Liver (tissue), 9 donors: ENCODE measurements around the gene HES3. TPM values are rescaled to one million over a fixed set of nuclear protein-coding genes. Genes with fewer than 3 reads are reported as not detected.

ENCODE experiments used
- DNase-seq: peaks from one replicate; pipeline ENCODE4 v3.0.0-alpha.2; 2017; ENCODE audit warnings: low spot score
- H3K27ac ChIP-seq, 2 donors: one replicate each; pipeline ENCODE4 v1.7.0; 2013; ENCODE audit warnings: inconsistent platforms in 2 of 2, low read length in 2 of 2, control low read depth in 1 of 2, low read depth in 1 of 2, mild to moderate bottlenecking in 1 of 2
- H3K27me3 ChIP-seq, 4 donors: one replicate each; pipeline versions ENCODE4 v1.6.1 to v1.7.0; 2013; ENCODE audit warnings: low read length in 3 of 4, inconsistent platforms in 1 of 4, mild to moderate bottlenecking in 1 of 4, moderate library complexity in 1 of 4; ENCODE audit not compliant: control insufficient read depth in 4 of 4, insufficient read depth in 4 of 4
- H3K36me3 ChIP-seq, 4 donors: one replicate each; pipeline versions ENCODE4 v1.6.1 to v1.7.0; 2013; ENCODE audit warnings: low read length in 3 of 4, mild to moderate bottlenecking in 3 of 4, low read depth in 1 of 4, moderate library complexity in 1 of 4; ENCODE audit not compliant: control insufficient read depth in 4 of 4, insufficient read depth in 3 of 4
- H3K4me1 ChIP-seq, 4 donors: one replicate each; pipeline versions ENCODE4 v1.6.1 to v1.7.0; 2013; ENCODE audit warnings: low read length in 3 of 4, mild to moderate bottlenecking in 3 of 4, moderate library complexity in 1 of 4; ENCODE audit not compliant: control insufficient read depth in 4 of 4, insufficient read depth in 4 of 4
- H3K4me3 ChIP-seq, 3 donors: one replicate each; pipeline versions ENCODE4 v1.6.1 to v1.7.0; 2013; ENCODE audit warnings: low read length in 3 of 3, control low read depth in 1 of 3, low read depth in 1 of 3, mild to moderate bottlenecking in 1 of 3
- H3K9ac ChIP-seq, 2 donors: one replicate each; pipeline ENCODE4 v1.7.0; 2013; ENCODE audit warnings: low read length in 2 of 2, mild to moderate bottlenecking in 2 of 2, moderate library complexity in 2 of 2, control low read depth in 1 of 2, low read depth in 1 of 2
- H3K9me3 ChIP-seq, 4 donors: one replicate each; pipeline versions ENCODE4 v1.6.1 to v1.7.0; 2013; ENCODE audit warnings: low read length in 3 of 4; ENCODE audit not compliant: control insufficient read depth in 4 of 4
- EGR1 ChIP-seq, 2 donors: IDR thresholded peaks; 2 replicates each; pipeline ENCODE4 v1.6.1; 2016 to 2018; ENCODE audit warnings: antibody characterized with exemption in 2 of 2, low read depth in 2 of 2
- FOXA1 ChIP-seq: IDR thresholded peaks from 2 replicates; pipeline ENCODE4 v1.6.1; 2016; ENCODE audit warnings: antibody characterized with exemption
- FOXA2 ChIP-seq: IDR thresholded peaks from 2 replicates; pipeline ENCODE4 v1.6.1; 2016; ENCODE audit warnings: antibody characterized with exemption
- GABPA ChIP-seq, 2 donors: IDR thresholded peaks in 1 of 2; conservative IDR thresholded peaks in 1 of 2; 2 replicates each; pipeline ENCODE4 v1.6.1; 2016; ENCODE audit warnings: antibody characterized with exemption in 2 of 2, mild to moderate bottlenecking in 1 of 2, moderate library complexity in 1 of 2
- HNF4A ChIP-seq, 2 donors: conservative IDR thresholded peaks; 2 replicates each; pipeline ENCODE4 v1.6.1; 2016; ENCODE audit warnings: antibody characterized with exemption in 2 of 2, mild to moderate bottlenecking in 2 of 2
- HNF4G ChIP-seq: IDR thresholded peaks from 2 replicates; pipeline ENCODE4 v1.6.1; 2016; ENCODE audit warnings: antibody characterized with exemption
- JUND ChIP-seq, 2 donors: IDR thresholded peaks; 2 replicates each; pipeline ENCODE4 v1.6.1; 2016; ENCODE audit warnings: antibody characterized with exemption in 2 of 2
- NR2F2 ChIP-seq: IDR thresholded peaks from 2 replicates; pipeline ENCODE4 v1.6.1; 2016; ENCODE audit warnings: antibody characterized with exemption
- RAD21 ChIP-seq, 2 donors: IDR thresholded peaks; 2 replicates each; pipeline ENCODE4 v1.6.1; 2016; ENCODE audit warnings: antibody characterized with exemption in 2 of 2, mild to moderate bottlenecking in 2 of 2
- RXRA ChIP-seq, 2 donors: IDR thresholded peaks; 2 replicates each; pipeline ENCODE4 v1.6.1; 2017 to 2018; ENCODE audit warnings: antibody characterized with exemption in 2 of 2, mild to moderate bottlenecking in 1 of 2
- SP1 ChIP-seq: IDR thresholded peaks from 2 replicates; pipeline ENCODE4 v1.6.1; 2018; ENCODE audit warnings: antibody characterized with exemption, mild to moderate bottlenecking
- TAF1 ChIP-seq: conservative IDR thresholded peaks from 2 replicates; pipeline ENCODE4 v1.6.1; 2016; ENCODE audit warnings: antibody characterized with exemption, mild to moderate bottlenecking
- YY1 ChIP-seq: IDR thresholded peaks from 2 replicates; pipeline ENCODE4 v1.6.1; 2016; ENCODE audit warnings: antibody characterized with exemption, mild to moderate bottlenecking
- WGBS: extraction: QIAGEN DNeasy Blood & Tissue Kit; methylation state at CpG from one replicate; pipeline ENCODE4 v1.1.7; 2013; 5-methylcytosine and 5-hydroxymethylcytosine counted together
- polyA plus RNA-seq, 2 donors: library from polyadenylated mRNA; stranded (reverse) in 1 of 2; unstranded in 1 of 2; fragments of 200-250 nt in 1 of 2; fragments of >200 nt in 1 of 2; fragmentation: Nextera tagmentation in 1 of 2; extraction: Ambion mirVana in 1 of 2; gene quantifications; one replicate each; pipeline versions ENCODE4 v1.2.1 to v1.2.3, GENCODE V29; 2013 to 2015
- total RNA-seq, 2 donors: library from RNA; depleted of rRNA; stranded (reverse); fragments of >200 nt; gene quantifications; one replicate each; pipeline ENCODE4 v1.2.3, GENCODE V29; 2014
- TF ChIP-seq, protein P1 (sequence below): IDR thresholded peaks from 2 replicates; pipeline ENCODE4 v1.6.1; 2016; ENCODE audit warnings: antibody characterized with exemption, mild to moderate bottlenecking
- TF ChIP-seq, protein P2 (sequence below): fragments of 150-350 bp; IDR thresholded peaks from 2 replicates; pipeline ENCODE4 v1.5.1; 2017; ENCODE audit warnings: improper control_type of control experiment, low read depth, low read length; ENCODE audit not compliant: missing input control
- TF ChIP-seq, protein P3 (sequence below): IDR thresholded peaks from 2 replicates; pipeline ENCODE4 v1.6.1; 2016; ENCODE audit warnings: antibody characterized with exemption
- TF ChIP-seq, protein P4 (sequence below): IDR thresholded peaks from 2 replicates; pipeline ENCODE4 v1.6.1; 2016; ENCODE audit warnings: antibody characterized with exemption
- TF ChIP-seq, protein P5 (sequence below): IDR thresholded peaks from 2 replicates; pipeline ENCODE4 v1.6.1; 2016; ENCODE audit warnings: antibody characterized with exemption
- donor health status: healthy.
- donor health status: healthy.
- donor health status: healthy.
- donor health status: healthy.
- donor health status: healthy.

HES3 gene
- total and polyA plus RNA-seq, 4 donors = not detected

DNA sequence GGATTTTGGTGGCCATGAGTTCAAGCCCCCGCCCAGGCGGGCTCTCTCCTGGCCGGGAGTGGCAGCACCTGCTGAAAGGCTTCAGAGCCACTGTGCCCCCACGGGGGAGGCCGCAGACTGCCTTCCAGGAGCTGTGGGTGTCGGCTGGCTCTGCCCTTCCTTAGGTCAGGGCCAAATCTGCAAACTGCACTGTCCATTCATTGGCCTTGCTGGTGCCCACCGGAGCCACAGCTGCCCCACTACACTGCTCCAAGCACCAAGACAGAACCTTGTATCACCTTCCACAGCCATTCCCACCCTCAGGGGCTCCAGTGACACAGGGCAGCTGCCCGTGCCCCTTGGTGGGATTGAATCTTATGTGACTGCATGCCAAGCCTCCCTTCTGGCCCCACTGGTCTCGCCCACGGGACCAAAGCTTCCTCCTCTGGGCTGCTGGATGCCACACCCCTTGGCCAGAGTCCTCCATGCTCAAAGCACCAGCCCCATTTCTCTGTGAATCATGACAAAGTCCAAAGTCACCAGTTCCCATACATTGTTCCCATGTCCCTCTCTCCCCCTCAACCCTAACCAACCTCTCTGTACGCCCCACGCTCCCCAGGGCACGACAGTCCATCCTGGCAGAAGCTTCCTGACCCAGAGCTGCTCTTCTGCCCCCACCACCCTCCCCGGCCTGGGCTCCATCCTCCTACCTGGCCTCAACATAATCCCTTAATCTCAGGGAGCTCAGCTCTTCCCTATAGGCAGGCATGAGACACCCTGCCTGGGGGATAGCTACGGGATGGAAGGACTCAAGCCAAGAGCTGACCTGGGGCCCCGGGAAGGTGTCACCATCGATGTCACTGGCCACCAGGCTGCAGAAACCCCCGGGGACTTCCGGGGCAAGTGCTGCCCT, 37.8 kb downstream of the HES3 start:
- Histone ChIP-seq H3K27ac (no peak overlapping the region), H3K27me3 (no peaks in the 10 kb centered on the region), H3K9me3 (no peaks in the 10 kb centered on the region), H3K9ac (no peak overlapping the region), H3K4me3 (no peak overlapping the region), H3K36me3 (no peaks in the 10 kb centered on the region), H3K4me1 (no peaks in the 10 kb centered on the region)
- 85% methylated on average over 19 of the region's 19 CpGs for WGBS
- DNase-seq = no peak
- TF ChIP-seq EGR1 (IDR thresholded peaks at IDR 0.05; ENCODE audit: low read depth in 2 of 2) (no peak), HNF4A (conservative IDR thresholded peaks at IDR 0.05) (peak; percentile 17 to 46), NR2F2 (no peak)
- TF ChIP-seq, protein P1, sequence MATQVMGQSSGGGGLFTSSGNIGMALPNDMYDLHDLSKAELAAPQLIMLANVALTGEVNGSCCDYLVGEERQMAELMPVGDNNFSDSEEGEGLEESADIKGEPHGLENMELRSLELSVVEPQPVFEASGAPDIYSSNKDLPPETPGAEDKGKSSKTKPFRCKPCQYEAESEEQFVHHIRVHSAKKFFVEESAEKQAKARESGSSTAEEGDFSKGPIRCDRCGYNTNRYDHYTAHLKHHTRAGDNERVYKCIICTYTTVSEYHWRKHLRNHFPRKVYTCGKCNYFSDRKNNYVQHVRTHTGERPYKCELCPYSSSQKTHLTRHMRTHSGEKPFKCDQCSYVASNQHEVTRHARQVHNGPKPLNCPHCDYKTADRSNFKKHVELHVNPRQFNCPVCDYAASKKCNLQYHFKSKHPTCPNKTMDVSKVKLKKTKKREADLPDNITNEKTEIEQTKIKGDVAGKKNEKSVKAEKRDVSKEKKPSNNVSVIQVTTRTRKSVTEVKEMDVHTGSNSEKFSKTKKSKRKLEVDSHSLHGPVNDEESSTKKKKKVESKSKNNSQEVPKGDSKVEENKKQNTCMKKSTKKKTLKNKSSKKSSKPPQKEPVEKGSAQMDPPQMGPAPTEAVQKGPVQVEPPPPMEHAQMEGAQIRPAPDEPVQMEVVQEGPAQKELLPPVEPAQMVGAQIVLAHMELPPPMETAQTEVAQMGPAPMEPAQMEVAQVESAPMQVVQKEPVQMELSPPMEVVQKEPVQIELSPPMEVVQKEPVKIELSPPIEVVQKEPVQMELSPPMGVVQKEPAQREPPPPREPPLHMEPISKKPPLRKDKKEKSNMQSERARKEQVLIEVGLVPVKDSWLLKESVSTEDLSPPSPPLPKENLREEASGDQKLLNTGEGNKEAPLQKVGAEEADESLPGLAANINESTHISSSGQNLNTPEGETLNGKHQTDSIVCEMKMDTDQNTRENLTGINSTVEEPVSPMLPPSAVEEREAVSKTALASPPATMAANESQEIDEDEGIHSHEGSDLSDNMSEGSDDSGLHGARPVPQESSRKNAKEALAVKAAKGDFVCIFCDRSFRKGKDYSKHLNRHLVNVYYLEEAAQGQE = no peak

DNA sequence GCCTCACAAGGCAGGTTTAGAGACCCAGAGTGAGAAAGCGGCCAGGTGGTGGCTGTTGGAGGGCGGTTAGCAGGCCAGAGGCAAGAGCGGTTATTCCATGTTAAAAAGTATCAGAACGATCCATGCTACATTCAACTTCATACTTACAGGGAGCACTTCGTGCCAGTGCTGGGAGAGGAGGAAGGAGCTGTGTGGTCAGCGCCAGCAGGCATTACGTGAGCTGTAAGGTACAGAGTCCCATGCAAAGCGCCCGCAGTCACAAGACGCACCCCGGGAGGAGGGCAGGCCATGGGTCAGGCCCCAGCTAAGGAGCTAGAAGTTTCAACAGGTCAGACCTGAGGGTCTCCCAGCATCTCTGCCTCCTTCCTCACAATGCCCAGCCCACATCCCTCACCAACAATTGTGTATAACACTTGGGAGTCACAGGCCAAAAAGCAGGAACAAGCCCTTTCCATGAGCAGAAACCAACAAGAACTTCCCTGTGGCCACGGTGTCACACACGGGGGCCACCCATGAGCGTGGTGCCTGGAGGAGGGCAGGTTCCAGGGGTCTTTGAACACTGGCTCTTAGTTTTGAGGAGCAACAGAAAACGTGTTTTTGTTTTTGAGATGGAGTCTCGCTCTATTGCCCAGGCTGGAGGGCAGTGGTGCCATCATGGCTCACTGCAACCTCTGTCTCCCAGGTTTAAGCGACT, 38.7 kb downstream of the HES3 start:
- Histone ChIP-seq H3K9me3 (no peaks in the 10 kb centered on the region), H3K27ac (no peak overlapping the region), H3K36me3 (no peaks in the 10 kb centered on the region), H3K4me1 (no peaks in the 10 kb centered on the region), H3K4me3 (no peak overlapping the region), H3K9ac (no peak overlapping the region), H3K27me3 (no peaks in the 10 kb centered on the region)
- WGBS = 95% methylated on average over 17 of the region's 17 CpGs
- no peak for DNase-seq
- TF ChIP-seq NR2F2 = no peak
- TF ChIP-seq EGR1 (IDR thresholded peaks at IDR 0.05; ENCODE audit: low read depth in 2 of 2) = no peak
- TF ChIP-seq, protein P2, sequence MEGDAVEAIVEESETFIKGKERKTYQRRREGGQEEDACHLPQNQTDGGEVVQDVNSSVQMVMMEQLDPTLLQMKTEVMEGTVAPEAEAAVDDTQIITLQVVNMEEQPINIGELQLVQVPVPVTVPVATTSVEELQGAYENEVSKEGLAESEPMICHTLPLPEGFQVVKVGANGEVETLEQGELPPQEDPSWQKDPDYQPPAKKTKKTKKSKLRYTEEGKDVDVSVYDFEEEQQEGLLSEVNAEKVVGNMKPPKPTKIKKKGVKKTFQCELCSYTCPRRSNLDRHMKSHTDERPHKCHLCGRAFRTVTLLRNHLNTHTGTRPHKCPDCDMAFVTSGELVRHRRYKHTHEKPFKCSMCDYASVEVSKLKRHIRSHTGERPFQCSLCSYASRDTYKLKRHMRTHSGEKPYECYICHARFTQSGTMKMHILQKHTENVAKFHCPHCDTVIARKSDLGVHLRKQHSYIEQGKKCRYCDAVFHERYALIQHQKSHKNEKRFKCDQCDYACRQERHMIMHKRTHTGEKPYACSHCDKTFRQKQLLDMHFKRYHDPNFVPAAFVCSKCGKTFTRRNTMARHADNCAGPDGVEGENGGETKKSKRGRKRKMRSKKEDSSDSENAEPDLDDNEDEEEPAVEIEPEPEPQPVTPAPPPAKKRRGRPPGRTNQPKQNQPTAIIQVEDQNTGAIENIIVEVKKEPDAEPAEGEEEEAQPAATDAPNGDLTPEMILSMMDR = no peak
- no peak for TF ChIP-seq HNF4A (conservative IDR thresholded peaks at IDR 0.05)
- TF ChIP-seq, protein P1 = no peak
- TF ChIP-seq TAF1 = no peak
- TF ChIP-seq RXRA (IDR thresholded peaks at IDR 0.05) = no peak
- TF ChIP-seq FOXA1 = no peak
- TF ChIP-seq JUND (IDR thresholded peaks at IDR 0.05) = no peak
- TF ChIP-seq GABPA (IDR thresholded peaks at IDR 0.05 in 1 of 2, conservative IDR thresholded peaks at IDR 0.05 in 1 of 2) = no peak
- no peak for TF ChIP-seq YY1
- no peak for TF ChIP-seq HNF4G
- TF ChIP-seq, protein P3, sequence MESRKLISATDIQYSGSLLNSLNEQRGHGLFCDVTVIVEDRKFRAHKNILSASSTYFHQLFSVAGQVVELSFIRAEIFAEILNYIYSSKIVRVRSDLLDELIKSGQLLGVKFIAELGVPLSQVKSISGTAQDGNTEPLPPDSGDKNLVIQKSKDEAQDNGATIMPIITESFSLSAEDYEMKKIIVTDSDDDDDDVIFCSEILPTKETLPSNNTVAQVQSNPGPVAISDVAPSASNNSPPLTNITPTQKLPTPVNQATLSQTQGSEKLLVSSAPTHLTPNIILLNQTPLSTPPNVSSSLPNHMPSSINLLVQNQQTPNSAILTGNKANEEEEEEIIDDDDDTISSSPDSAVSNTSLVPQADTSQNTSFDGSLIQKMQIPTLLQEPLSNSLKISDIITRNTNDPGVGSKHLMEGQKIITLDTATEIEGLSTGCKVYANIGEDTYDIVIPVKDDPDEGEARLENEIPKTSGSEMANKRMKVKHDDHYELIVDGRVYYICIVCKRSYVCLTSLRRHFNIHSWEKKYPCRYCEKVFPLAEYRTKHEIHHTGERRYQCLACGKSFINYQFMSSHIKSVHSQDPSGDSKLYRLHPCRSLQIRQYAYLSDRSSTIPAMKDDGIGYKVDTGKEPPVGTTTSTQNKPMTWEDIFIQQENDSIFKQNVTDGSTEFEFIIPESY = no peak
- TF ChIP-seq SP1 = no peak
- TF ChIP-seq, protein P4, sequence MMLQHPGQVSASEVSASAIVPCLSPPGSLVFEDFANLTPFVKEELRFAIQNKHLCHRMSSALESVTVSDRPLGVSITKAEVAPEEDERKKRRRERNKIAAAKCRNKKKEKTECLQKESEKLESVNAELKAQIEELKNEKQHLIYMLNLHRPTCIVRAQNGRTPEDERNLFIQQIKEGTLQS = no peak
- no peak for TF ChIP-seq RAD21 (IDR thresholded peaks at IDR 0.05)
- TF ChIP-seq, protein P5, sequence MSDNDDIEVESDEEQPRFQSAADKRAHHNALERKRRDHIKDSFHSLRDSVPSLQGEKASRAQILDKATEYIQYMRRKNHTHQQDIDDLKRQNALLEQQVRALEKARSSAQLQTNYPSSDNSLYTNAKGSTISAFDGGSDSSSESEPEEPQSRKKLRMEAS = no peak
- TF ChIP-seq FOXA2 = no peak
